GM12872 (cell line): Measurements from ENCODE around the gene ALB.

ENCODE experiments used
- CTCF ChIP-seq: IDR thresholded peaks from 3 replicates; pipeline ENCODE4 v1.5.1; 2011; ENCODE audit warnings: low read depth, mild to moderate bottlenecking, low read length, moderate library complexity; ENCODE audit not compliant: insufficient read depth

The ALB gene

GRCh38 chr4:73440653-73441052 is 36.6 kb downstream of the ALB start:
- TF ChIP-seq CTCF: no peak

DNA sequence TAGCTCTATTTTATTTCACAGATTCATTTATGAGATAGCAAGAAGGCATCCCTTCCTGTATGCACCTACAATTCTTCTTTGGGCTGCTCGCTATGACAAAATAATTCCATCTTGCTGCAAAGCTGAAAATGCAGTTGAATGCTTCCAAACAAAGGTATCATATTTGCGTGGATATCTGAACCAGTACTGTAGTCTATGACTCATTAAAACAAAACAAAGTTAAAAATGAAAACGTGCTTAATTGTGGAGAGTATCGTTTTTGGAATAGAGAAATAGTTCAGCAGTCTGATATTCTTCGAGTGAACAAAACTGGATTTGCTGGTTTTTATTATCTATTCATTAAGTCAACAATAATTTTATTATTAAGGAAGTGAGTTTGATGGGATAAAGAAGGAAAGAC is 38.2 kb downstream of the ALB start:
- TF ChIP-seq CTCF: no peak

- no peak for TF ChIP-seq CTCF
These were observed 39.1 kb downstream of the ALB start for GRCh38 chr4:73443224-73443623.

DNA sequence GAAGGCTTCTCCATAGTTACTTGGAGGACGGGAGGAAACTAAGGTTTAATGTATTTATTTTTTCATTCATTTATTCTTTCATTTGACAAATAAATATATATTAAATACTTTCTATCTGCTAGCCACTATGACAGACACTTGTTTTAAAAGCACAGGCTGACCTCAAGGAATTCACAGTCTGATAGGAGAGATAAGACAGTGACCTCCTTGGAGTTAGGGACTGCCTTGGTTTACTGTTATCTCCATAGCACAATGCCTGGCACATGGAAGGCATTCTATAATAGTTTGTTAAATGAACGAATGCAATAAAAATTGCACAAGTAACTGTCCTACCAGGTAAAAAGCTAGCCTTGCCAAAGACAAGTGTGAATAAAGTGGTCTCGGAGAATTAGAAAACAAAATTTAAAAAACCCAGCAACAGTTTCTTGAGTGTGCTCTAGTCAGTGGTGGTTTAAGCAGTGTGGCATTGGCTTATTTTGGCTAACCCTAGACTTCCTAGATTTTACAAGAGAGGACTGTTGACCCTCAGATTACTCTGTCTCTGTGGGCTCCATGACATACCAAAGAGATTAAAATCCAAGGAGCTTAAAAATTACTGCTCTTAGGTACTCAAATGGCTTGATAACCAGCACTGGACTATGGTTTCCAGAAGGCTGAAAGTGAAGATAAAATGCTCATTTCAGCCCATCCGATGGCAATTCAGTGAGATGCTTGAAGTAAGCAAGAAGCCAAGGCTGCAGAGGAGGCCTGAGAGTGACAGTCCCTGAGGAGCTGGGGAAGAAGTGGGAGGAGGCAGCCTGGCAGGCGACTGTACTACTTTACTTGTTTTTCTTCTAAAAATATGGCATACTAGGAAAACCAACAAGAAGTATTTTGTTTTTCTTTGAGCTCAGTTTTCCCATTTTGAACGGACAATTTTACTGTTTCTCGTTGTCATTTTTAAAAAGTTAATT is 41.6 kb downstream of the ALB start:
- no peak for TF ChIP-seq CTCF

DNA sequence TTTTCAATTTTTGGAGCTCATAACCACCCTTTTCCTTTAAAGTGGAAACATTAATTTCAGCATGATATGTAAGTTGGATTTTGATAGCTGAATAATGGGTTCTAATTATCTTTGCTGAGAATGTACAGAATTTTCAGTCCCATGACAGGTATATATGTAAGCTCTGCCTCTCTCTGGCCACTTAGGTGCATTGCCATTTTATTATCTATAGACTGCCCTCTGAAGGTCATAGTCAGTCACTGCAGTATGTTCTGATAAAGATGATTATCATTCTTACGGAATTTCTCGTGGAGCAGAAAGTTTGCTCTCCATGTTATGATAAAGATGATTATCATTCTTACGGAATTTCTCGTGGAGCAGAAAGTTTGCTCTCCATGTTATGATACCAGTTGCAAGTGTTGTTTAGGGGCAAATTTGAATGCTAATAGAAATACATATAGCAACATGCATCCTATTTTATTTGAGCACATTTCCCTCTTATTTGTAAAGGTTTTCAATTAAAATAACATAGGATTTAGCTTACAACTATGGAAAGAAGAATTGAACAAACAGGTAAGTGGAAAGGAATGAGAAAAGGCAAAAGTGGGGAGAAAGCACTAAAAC is 42.4 kb downstream of the ALB start:
- TF ChIP-seq CTCF: peak; percentile 73

- no peak for TF ChIP-seq CTCF
These were observed 43.6 kb downstream of the ALB start for GRCh38 chr4:73447671-73448070.

GRCh38 chr4:73448448-73449203 is 44.5 kb downstream of the ALB start:
- no peak for TF ChIP-seq CTCF
